Loucy (cell line): Measurements from ENCODE around the gene GOLGA8K.
"Not testable (repeated sequence)": the region's sequence is repeated elsewhere in the genome, so short reads cannot be mapped to it uniquely, and the experiment has no call there.

ENCODE experiments used
- H2AFZ ChIP-seq: fragments of 200-600 bp; sonication (generic); 2 replicates; pipeline ENCODE4 v1.6.0; 2016; ENCODE audit warnings: antibody characterized with exemption, mild to moderate bottlenecking, low read length, moderate library complexity
- H3F3A ChIP-seq: fragments of 200-600 bp; 2 replicates; pipeline ENCODE4 v1.6.0; 2016; ENCODE audit warnings: antibody characterized with exemption, low read depth, mild to moderate bottlenecking
- H3K27me3 ChIP-seq: fragments of 200-600 bp; sonication (generic); 2 replicates; pipeline ENCODE4 v1.6.1; 2014; ENCODE audit warnings: low read length, mild to moderate bottlenecking; ENCODE audit not compliant: insufficient read depth, poor library complexity, severe bottlenecking
- H3K36me3 ChIP-seq: fragments of 200-600 bp; sonication (generic); 2 replicates; pipeline ENCODE4 v1.6.1; 2016; ENCODE audit warnings: low read length; ENCODE audit not compliant: insufficient read depth
- H3K4me1 ChIP-seq: fragments of 200-600 bp; sonication (generic); 2 replicates; pipeline ENCODE4 v1.5.1; 2014; ENCODE audit warnings: low read length, mild to moderate bottlenecking; ENCODE audit not compliant: insufficient read depth, poor library complexity, severe bottlenecking
- H3K4me2 ChIP-seq: fragments of 200-600 bp; sonication (generic); 2 replicates; pipeline ENCODE4 v1.6.0; 2014; ENCODE audit warnings: antibody characterized with exemption, low read length, low read depth, mild to moderate bottlenecking; ENCODE audit not compliant: poor library complexity, severe bottlenecking
- H3K4me3 ChIP-seq: fragments of 200-600 bp; sonication (generic); 2 replicates; pipeline ENCODE4 v1.5.1; 2014; ENCODE audit warnings: low read length, mild to moderate bottlenecking, mixed read lengths; ENCODE audit not compliant: poor library complexity, severe bottlenecking
- H3K79me2 ChIP-seq: fragments of 200-600 bp; sonication (generic); 2 replicates; pipeline ENCODE4 v1.6.1; 2014; ENCODE audit warnings: low read length; ENCODE audit not compliant: insufficient read depth
- H3K9ac ChIP-seq: fragments of 200-600 bp; sonication (generic); 2 replicates; pipeline ENCODE4 v1.6.0; 2014; ENCODE audit warnings: mild to moderate bottlenecking, low read depth, low read length, moderate library complexity; ENCODE audit not compliant: poor library complexity, severe bottlenecking
- H3K9me2 ChIP-seq: fragments of 200-600 bp; sonication (generic); replicated peaks from 2 replicates; pipeline ENCODE4 v1.6.1; 2016; ENCODE audit warnings: low read depth, low read length, mixed read lengths
- H3K9me3 ChIP-seq: fragments of 200-600 bp; sonication (generic); 2 replicates; pipeline ENCODE4 v1.6.1; 2014; ENCODE audit warnings: mild to moderate bottlenecking, antibody characterized with exemption, low read length, low read depth; ENCODE audit not compliant: insufficient read depth
- H4K20me1 ChIP-seq: fragments of 200-600 bp; sonication (generic); 2 replicates; pipeline ENCODE4 v1.6.0; 2014; ENCODE audit warnings: antibody characterized with exemption, low read length, mild to moderate bottlenecking; ENCODE audit not compliant: insufficient read depth, poor library complexity, severe bottlenecking

Gene GOLGA8K

DNA sequence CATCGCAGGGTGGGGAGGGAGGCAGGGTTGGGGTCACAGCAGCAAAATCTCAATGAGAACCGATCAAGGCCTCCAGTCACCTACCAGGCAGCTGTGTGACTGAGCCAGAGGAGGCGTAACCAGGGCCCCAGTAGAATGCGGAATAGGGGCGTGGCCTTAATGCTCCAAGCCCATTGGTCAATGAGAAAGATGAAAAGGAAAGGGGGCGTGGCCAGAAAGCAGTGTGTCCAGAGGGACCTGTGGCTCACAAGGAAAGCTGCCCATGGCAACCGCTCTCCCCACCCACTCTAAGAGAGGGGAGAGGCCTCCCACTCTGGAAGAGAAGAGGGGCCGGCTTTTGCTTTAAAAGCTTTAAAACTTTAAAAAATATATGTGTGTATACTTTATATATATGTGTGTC, at the start of gene GOLGA8K:
GOLGA8K (minus strand) TSS at position 101 of the 400 bp plus-strand sequence; CDS start at position 3, 98 bp downstream.
- not testable (repeated sequence) for H3K9me2 ChIP-seq, H3K79me2 ChIP-seq, H3K9me3 ChIP-seq, H3K4me1 ChIP-seq, H3F3A ChIP-seq, H3K27me3 ChIP-seq, H2AFZ ChIP-seq, H3K4me2 ChIP-seq, H3K4me3 ChIP-seq, H3K9ac ChIP-seq, H4K20me1 ChIP-seq, H3K36me3 ChIP-seq

- H3K27me3 ChIP-seq, H3K4me3 ChIP-seq: not testable (repeated sequence)
These were observed 37.4 kb upstream of the GOLGA8K start for GRCh38 chr15:32440445-32440977.

GRCh38 chr15:32434102-32434963, 31.2 kb upstream of the GOLGA8K start:
- not testable (repeated sequence) for H3K27me3 ChIP-seq, H3K4me3 ChIP-seq, H3K36me3 ChIP-seq, H3K9me3 ChIP-seq, H3K4me1 ChIP-seq, H3K79me2 ChIP-seq, H3K4me2 ChIP-seq, H3K9ac ChIP-seq, H2AFZ ChIP-seq, H4K20me1 ChIP-seq, H3F3A ChIP-seq, H3K9me2 ChIP-seq

More at GRCh38 chr15:32440445-32440977, 37.4 kb upstream of the GOLGA8K start:
- H3K79me2 ChIP-seq, H3K9me3 ChIP-seq, H3K9me2 ChIP-seq, H2AFZ ChIP-seq, H3K9ac ChIP-seq, H3K4me2 ChIP-seq, H3K36me3 ChIP-seq, H3F3A ChIP-seq, H4K20me1 ChIP-seq, H3K4me1 ChIP-seq: not testable (repeated sequence)

DNA sequence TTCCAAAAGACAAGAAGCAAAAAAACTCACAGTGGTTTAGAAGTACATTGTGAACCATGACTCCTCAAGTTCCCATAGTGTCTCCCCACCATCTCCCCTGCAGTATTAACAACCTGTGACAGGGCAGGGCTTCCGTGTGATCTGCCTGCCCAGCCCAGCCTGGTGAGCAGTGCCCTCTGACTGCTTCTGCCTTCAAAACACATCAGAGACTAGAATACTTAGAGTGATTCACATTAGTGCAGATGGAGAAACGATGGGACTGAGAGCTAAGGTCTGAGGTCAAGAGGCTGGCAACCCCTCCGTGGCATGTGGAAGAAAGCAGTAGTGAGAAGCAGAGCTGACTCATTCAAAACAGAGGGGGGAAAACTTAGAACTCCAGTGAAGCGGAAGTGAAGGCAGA, 24.5 kb upstream of the GOLGA8K start:
- H2AFZ ChIP-seq, H3K4me3 ChIP-seq, H3K9ac ChIP-seq, H3K79me2 ChIP-seq, H4K20me1 ChIP-seq, H3K4me2 ChIP-seq, H3K9me2 ChIP-seq, H3K27me3 ChIP-seq, H3K4me1 ChIP-seq, H3K9me3 ChIP-seq, H3K36me3 ChIP-seq, H3F3A ChIP-seq: not testable (repeated sequence)

DNA sequence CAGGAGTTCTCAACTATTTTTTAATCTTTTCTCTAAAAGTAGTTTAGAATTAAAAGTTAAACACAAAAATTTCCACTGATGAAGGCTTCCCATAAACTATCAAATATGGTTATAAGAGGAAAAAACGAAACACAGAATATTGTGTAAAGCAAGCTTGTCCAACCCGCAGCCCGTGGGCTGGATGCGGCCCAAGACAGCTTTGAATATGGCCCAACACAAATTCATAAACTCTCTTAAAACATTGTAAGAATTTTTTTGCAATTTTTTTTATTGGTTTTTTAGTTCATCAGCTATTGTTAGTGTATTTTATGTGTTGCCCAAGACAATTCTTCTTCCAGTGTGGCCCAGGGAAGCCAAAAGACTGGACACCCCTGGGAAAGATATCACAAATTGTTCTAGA, 23.4 kb upstream of the GOLGA8K start:
- H3K4me3 ChIP-seq, H3K4me1 ChIP-seq, H3K36me3 ChIP-seq, H2AFZ ChIP-seq, H3F3A ChIP-seq, H3K9me2 ChIP-seq, H3K4me2 ChIP-seq, H3K79me2 ChIP-seq, H4K20me1 ChIP-seq, H3K9ac ChIP-seq, H3K27me3 ChIP-seq, H3K9me3 ChIP-seq: not testable (repeated sequence)

- not testable (repeated sequence) for H3K4me2 ChIP-seq, H3K9me2 ChIP-seq, H2AFZ ChIP-seq, H3K36me3 ChIP-seq, H4K20me1 ChIP-seq, H3K27me3 ChIP-seq, H3K9me3 ChIP-seq, H3K9ac ChIP-seq, H3F3A ChIP-seq, H3K4me1 ChIP-seq, H3K4me3 ChIP-seq, H3K79me2 ChIP-seq
These were observed 4.8 kb upstream of the GOLGA8K start for GRCh38 chr15:32407903-32408302.

DNA sequence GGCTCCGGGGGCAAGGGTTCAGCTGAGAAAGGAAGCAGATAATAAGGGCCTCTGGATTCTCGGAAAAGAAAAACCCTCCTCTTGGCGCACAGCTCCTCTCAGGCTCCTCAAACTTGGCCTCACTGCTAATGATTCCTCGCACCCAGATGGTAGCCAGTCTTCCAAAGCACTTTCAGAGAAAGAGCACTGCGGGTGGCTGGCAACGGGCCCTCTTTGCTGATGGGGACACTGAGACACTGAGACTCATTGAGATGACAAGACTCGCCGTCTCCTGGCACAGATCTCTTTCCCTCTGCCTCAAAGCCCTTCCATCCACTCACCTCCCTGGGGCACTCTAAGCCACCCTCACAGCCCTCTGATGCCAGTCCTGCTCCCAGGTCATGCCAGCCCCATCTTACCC, 6.6 kb downstream of the GOLGA8K start:
- H3K9ac ChIP-seq, H3K9me3 ChIP-seq, H3K4me1 ChIP-seq, H3K27me3 ChIP-seq, H3F3A ChIP-seq, H3K4me2 ChIP-seq, H3K9me2 ChIP-seq, H3K79me2 ChIP-seq, H3K4me3 ChIP-seq, H4K20me1 ChIP-seq, H3K36me3 ChIP-seq, H2AFZ ChIP-seq: not testable (repeated sequence)
